Caco-2 (cell line): ENCODE data around the gene PDHB. TPM values are rescaled to one million over a fixed set of nuclear protein-coding genes. Genes with fewer than 3 reads are reported as not detected.

Experiments
- BruUV-seq: library from RNA; stranded (reverse); fragments of 400-500 nt; replicated peaks from 2 replicates; lab custom pipeline; 2021; lab: Mats Ljungman, UMichigan
- CTCF ChIA-PET: fragments of 300-600 bp; sonication (Branson Sonifier 250); formaldehyde crosslinking; loops from one replicate; lab custom pipeline; 2022; ENCODE audit warnings: antibody characterized with exemption; lab: Charles Lee
- POLR2A ChIA-PET: fragments of 300-600 bp; sonication (Branson Sonifier 250); formaldehyde crosslinking; loops from one replicate; lab custom pipeline; 2022; ENCODE audit warnings: antibody characterized with exemption; lab: Charles Lee
- DNase-seq, 2 experiments: peaks; one replicate each; pipeline versions ENCODE4 v3.0.0 to v3.0.0-alpha.2; 2020 to 2022
- H3K27me3 ChIP-seq: replicated peaks from 2 replicates; pipeline ENCODE4 v1.6.0; 2011; ENCODE audit warnings: low read length; ENCODE audit not compliant: control insufficient read depth, insufficient read depth
- H3K36me3 ChIP-seq: 2 replicates; pipeline ENCODE4 v1.5.1; 2011; ENCODE audit warnings: low read length; ENCODE audit not compliant: control insufficient read depth, insufficient read depth
- H3K4me1 ChIP-seq: fragments of 250-450 bp; sonication (Bioruptor Pico); 2 replicates; pipeline ENCODE4 v1.5.1; 2020; ENCODE audit warnings: mild to moderate bottlenecking
- H3K4me3 ChIP-seq: 2 replicates; pipeline ENCODE4 v1.5.1; 2011; ENCODE audit warnings: low read depth, mild to moderate bottlenecking, control low read depth, low read length
- H3K9me3 ChIP-seq: fragments of 250-450 bp; sonication (Bioruptor Pico); 2 replicates; pipeline ENCODE4 v1.5.1; 2020; ENCODE audit warnings: mild to moderate bottlenecking, moderate library complexity
- H3K27ac Mint-ChIP-seq: one replicate; pipeline ENCODE4 v1.8.0; 2022; ENCODE audit warnings: mixed read lengths; ENCODE audit not compliant: unreplicated experiment
- H3K27me3 Mint-ChIP-seq: one replicate; pipeline ENCODE4 v1.8.0; 2022; ENCODE audit warnings: mixed read lengths; ENCODE audit not compliant: insufficient read depth, unreplicated experiment
- H3K36me3 Mint-ChIP-seq: one replicate; pipeline ENCODE4 v1.8.0; 2022; ENCODE audit warnings: mild to moderate bottlenecking, mixed read lengths; ENCODE audit not compliant: insufficient read depth, unreplicated experiment
- H3K4me1 Mint-ChIP-seq: one replicate; pipeline ENCODE4 v1.8.0; 2022; ENCODE audit warnings: low read depth, mixed read lengths; ENCODE audit not compliant: unreplicated experiment
- H3K4me3 Mint-ChIP-seq: one replicate; pipeline ENCODE4 v1.8.0; 2022; ENCODE audit warnings: mild to moderate bottlenecking, moderate library complexity, mixed read lengths; ENCODE audit not compliant: unreplicated experiment
- H3K9me3 Mint-ChIP-seq: one replicate; pipeline ENCODE4 v1.8.0; 2022; ENCODE audit warnings: mixed read lengths; ENCODE audit not compliant: unreplicated experiment
- CTCF ChIP-seq, 2 experiments: fragments of 200-600 bp in 1 of 2; IDR thresholded peaks; 1 replicate in 1 of 2; 2 replicates in 1 of 2; pipeline versions ENCODE4 v1.5.1 to v1.8.0; 2011 to 2022; ENCODE audit warnings: antibody characterized with exemption in 1 of 2, control low read depth in 1 of 2, inconsistent platforms in 1 of 2, low read depth in 1 of 2, low read length in 1 of 2, mild to moderate bottlenecking in 1 of 2, moderate library complexity in 1 of 2; ENCODE audit not compliant: insufficient read depth in 1 of 2, severe bottlenecking in 1 of 2, unreplicated experiment in 1 of 2
- intact Hi-C: fragments of 100-400 bp; cut with micrococcal nuclease; formaldehyde crosslinking; loops from one replicate; pipeline ENCODE4 v1.10.0; 2022; ENCODE audit not compliant: unreplicated experiment
- total RNA-seq: library from RNA; stranded (reverse); gene quantifications from 2 replicates; pipeline ENCODE4 v1.2.3, GENCODE V29; 2022

PDHB gene
- total RNA-seq, 1 experiment from 2014 or later, result 89.8 TPM

GRCh38 chr3:58473275-58473674, 39.6 kb upstream of the PDHB start:
- no peak for DNase-seq
- Mint-ChIP-seq H3K27me3 (no peaks in the 10 kb centered on the region), H3K27ac (no peak overlapping the region), H3K36me3 (peaks cover 5% of the 10 kb centered on the region), H3K9me3 (no peaks in the 10 kb centered on the region), H3K4me3 (no peak overlapping the region), H3K4me1 (peaks cover 14% of the 10 kb centered on the region)
- intact Hi-C loops, result no loop called here
- TF ChIP-seq CTCF (IDR thresholded peaks at IDR 0.05; ENCODE audit: insufficient read depth in 1 of 2, low read depth in 1 of 2, low read length in 1 of 2, severe bottlenecking in 1 of 2, unreplicated experiment in 1 of 2), result no peak
- ChIA-PET POLR2A (no interaction called here), CTCF (interaction anchor here (0.7 kb wide), 1 partner anchor 64 kb away, joined by 6 read pairs; no protein-coding TSS in a partner anchor)
- H3K4me1 ChIP-seq, result peaks cover 35% of the 10 kb centered on the region
- H3K36me3 ChIP-seq, result no peaks in the 10 kb centered on the region
- no peaks in the 10 kb centered on the region for H3K9me3 ChIP-seq
- no peak overlapping the region for H3K4me3 ChIP-seq
- no TSS peak for BruUV-seq
- H3K27me3 ChIP-seq, result no peaks in the 10 kb centered on the region

GRCh38 chr3:58471025-58471887, 37.6 kb upstream of the PDHB start:
- Mint-ChIP-seq H3K4me1 (peaks cover 14% of the 10 kb centered on the region), H3K36me3 (no peaks in the 10 kb centered on the region), H3K9me3 (no peaks in the 10 kb centered on the region), H3K27me3 (no peaks in the 10 kb centered on the region), H3K27ac (peak overlapping the region; percentile 73), H3K4me3 (no peak overlapping the region)
- BruUV-seq, result TSS peak; percentile 55
- POLR2A ChIA-PET, result interaction anchor here (1.0 kb wide), 1 partner anchor 38 kb away, joined by 3 read pairs; no protein-coding TSS in a partner anchor
- H3K27me3 ChIP-seq, result no peaks in the 10 kb centered on the region
- peaks cover 35% of the 10 kb centered on the region for H3K4me1 ChIP-seq
- intact Hi-C loops, result loop anchor here (2.0 kb wide), 2 partner anchors 20 to 66 kb away; partner anchors contain the start of gene ACOX2
- peak; percentile 78 to 86 for DNase-seq
- H3K4me3 ChIP-seq, result no peak overlapping the region
- no peaks in the 10 kb centered on the region for H3K9me3 ChIP-seq
- TF ChIP-seq CTCF (IDR thresholded peaks at IDR 0.05; ENCODE audit: insufficient read depth in 1 of 2, low read depth in 1 of 2, low read length in 1 of 2, severe bottlenecking in 1 of 2, unreplicated experiment in 1 of 2), result no peak
- H3K36me3 ChIP-seq, result no peaks in the 10 kb centered on the region
- CTCF ChIA-PET, result interaction anchor here (1.2 kb wide), 1 partner anchor 165 kb away, joined by 3 read pairs; the partner anchor contains the start of genes HTD2 and RPP14

- DNase-seq, result no peak
- Histone ChIP-seq H3K9me3 (no peaks in the 10 kb centered on the region), H3K4me1 (peaks cover 35% of the 10 kb centered on the region), H3K36me3 (no peaks in the 10 kb centered on the region), H3K4me3 (no peak overlapping the region), H3K27me3 (no peaks in the 10 kb centered on the region)
- H3K4me1 Mint-ChIP-seq, result peaks cover 14% of the 10 kb centered on the region
- no peaks in the 10 kb centered on the region for H3K36me3 Mint-ChIP-seq
- intact Hi-C loops, result loop anchor here (2.0 kb wide), 2 partner anchors 20 to 66 kb away; partner anchors contain the start of gene ACOX2
- ChIA-PET CTCF (interaction anchor here (0.8 to 1.2 kb wide), 2 partner anchors 9 to 164 kb away, joined by 3 read pairs; partner anchors contain the start of genes HTD2 and RPP14), POLR2A (interaction anchor here (1.0 kb wide), 1 partner anchor 37 kb away, joined by 3 read pairs; no protein-coding TSS in a partner anchor)
- H3K9me3 Mint-ChIP-seq, result no peaks in the 10 kb centered on the region
- H3K27me3 Mint-ChIP-seq, result no peaks in the 10 kb centered on the region
- H3K27ac Mint-ChIP-seq, result peak overlapping the region; percentile 73
- no peak overlapping the region for H3K4me3 Mint-ChIP-seq
- TF ChIP-seq CTCF (IDR thresholded peaks at IDR 0.05; ENCODE audit: insufficient read depth in 1 of 2, low read depth in 1 of 2, low read length in 1 of 2, severe bottlenecking in 1 of 2, unreplicated experiment in 1 of 2), result no peak
- BruUV-seq, result no TSS peak
These were observed 36.9 kb upstream of the PDHB start for GRCh38 chr3:58470363-58471024.
